Common myeloid progenitor, CD34-positive (primary cell): ENCODE data around the gene MCRS1.

ENCODE experiments used
- CTCF ChIA-PET: fragments of 350-600 bp; sonication (Branson Sonifier 250); formaldehyde crosslinking; loops from one replicate; lab custom pipeline; 2021; ENCODE audit warnings: antibody characterized with exemption; lab: Charles Lee
- POLR2A ChIA-PET: fragments of 350-600 bp; sonication (Branson Sonifier 250); formaldehyde crosslinking; loops from one replicate; lab custom pipeline; 2021; ENCODE audit warnings: antibody characterized with exemption; lab: Charles Lee
- DNase-seq, 3 donors: peaks; one replicate each; pipeline versions ENCODE4 v3.0.0 to v3.0.0-alpha.2; 2013
- H3K27ac ChIP-seq, 2 experiments: 1 replicate in 1 of 2; 2 replicates in 1 of 2; pipeline ENCODE4 v1.7.0; 2013; ENCODE audit warnings: inconsistent platforms in 2 of 2, low read length in 2 of 2, mild to moderate bottlenecking in 2 of 2, low read depth in 1 of 2, moderate library complexity in 1 of 2; ENCODE audit not compliant: severe bottlenecking in 2 of 2, insufficient read depth in 1 of 2, poor library complexity in 1 of 2
- H3K27me3 ChIP-seq, 5 experiments: replicated peaks in 2 of 5; 1 replicate in 3 of 5; 2 replicates in 2 of 5; pipeline versions ENCODE4 v1.6.1 to v1.7.0; 2013; ENCODE audit warnings: low read length in 4 of 5, mild to moderate bottlenecking in 2 of 5, moderate library complexity in 2 of 5, inconsistent platforms in 1 of 5; ENCODE audit not compliant: insufficient read depth in 5 of 5, control insufficient read depth in 4 of 5
- H3K36me3 ChIP-seq, 4 experiments: 1 replicate in 2 of 4; 2 replicates in 2 of 4; pipeline versions ENCODE4 v1.6.1 to v1.7.0; 2013; ENCODE audit warnings: low read length in 3 of 4, control low read depth in 1 of 4, mild to moderate bottlenecking in 1 of 4; ENCODE audit not compliant: control insufficient read depth in 4 of 4, insufficient read depth in 4 of 4
- H3K4me1 ChIP-seq, 4 experiments: 1 replicate in 3 of 4; 2 replicates in 1 of 4; pipeline versions ENCODE4 v1.6.1 to v1.7.1; 2013; ENCODE audit warnings: low read length in 3 of 4, mild to moderate bottlenecking in 3 of 4, control low read depth in 1 of 4, inconsistent platforms in 1 of 4, moderate library complexity in 1 of 4; ENCODE audit not compliant: control insufficient read depth in 4 of 4, insufficient read depth in 4 of 4; ENCODE audit errors: control extremely low read depth in 1 of 4
- H3K4me3 ChIP-seq, 7 experiments: 1 replicate in 4 of 7; 2 replicates in 3 of 7; pipeline versions ENCODE4 v1.5.1 to v1.7.0; 2013; ENCODE audit warnings: mild to moderate bottlenecking in 7 of 7, low read length in 6 of 7, moderate library complexity in 6 of 7, inconsistent platforms in 2 of 7, low read depth in 2 of 7, control low read depth in 1 of 7; ENCODE audit not compliant: insufficient read depth in 4 of 7, control insufficient read depth in 1 of 7; ENCODE audit errors: extremely low read depth in 1 of 7
- H3K9me3 ChIP-seq, 5 experiments: 1 replicate in 4 of 5; 2 replicates in 1 of 5; pipeline versions ENCODE4 v1.6.1 to v1.7.1; 2013; ENCODE audit warnings: low read length in 4 of 5, mild to moderate bottlenecking in 2 of 5, inconsistent platforms in 1 of 5, low read depth in 1 of 5, moderate library complexity in 1 of 5; ENCODE audit not compliant: control insufficient read depth in 4 of 5, insufficient read depth in 2 of 5; ENCODE audit errors: control extremely low read depth in 1 of 5
- WGBS: methylation state at CpG from one replicate; pipeline ENCODE4 v1.1.5; 2013; ENCODE audit not compliant: insufficient coverage; 5-methylcytosine and 5-hydroxymethylcytosine counted together

Gene MCRS1

DNA sequence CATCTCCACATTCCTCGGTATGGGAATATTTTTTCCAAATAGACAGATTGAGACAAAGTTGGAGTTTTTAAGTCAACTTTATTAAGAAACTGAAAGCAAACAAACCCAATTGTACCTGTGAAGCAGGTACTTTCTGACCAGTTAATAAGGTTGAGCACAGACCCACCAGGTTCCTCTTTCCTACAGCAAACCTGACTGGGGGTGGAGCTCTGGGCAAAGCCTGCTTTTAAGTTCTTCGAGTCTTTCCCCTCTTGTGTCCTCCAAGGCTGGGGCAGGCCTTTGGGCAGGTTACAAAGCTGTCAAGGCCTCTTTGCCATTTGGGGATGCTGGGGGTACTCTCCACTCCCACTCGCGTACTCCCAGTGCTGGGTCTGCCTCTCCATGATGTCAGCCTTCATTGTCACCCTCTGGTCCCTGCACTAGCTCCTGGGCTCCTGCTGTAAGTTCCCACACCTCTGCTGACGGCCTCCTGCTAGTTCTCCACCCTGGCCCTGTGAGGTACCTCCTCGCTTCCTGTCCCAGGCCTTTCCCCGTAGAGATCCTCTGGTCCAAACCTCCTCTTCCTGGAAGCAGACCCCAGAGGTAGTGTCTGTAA lies 25.9 kb downstream of the MCRS1 start:
- Histone ChIP-seq H3K9me3 (no peaks in the 10 kb centered on the region), H3K27ac (no peak overlapping the region), H3K4me1 (peaks cover 0 to 25% (median 21%) of the 10 kb centered on the region in 4 experiments), H3K27me3 (peaks cover 0 to 72% (median 46%) of the 10 kb centered on the region in 5 experiments), H3K36me3 (no peaks in the 10 kb centered on the region), H3K4me3 (no peak overlapping the region)
- CTCF ChIA-PET: interaction anchor here (1.3 to 1.7 kb wide), 3 partner anchors 9 to 12 kb away, joined by 3 to 9 read pairs (median 3); no protein-coding TSS in a partner anchor
- DNase-seq: peak in 2 of 3 donors; percentile 29 to 30
- WGBS: 80% methylated on average over 7 of the region's 7 CpGs
- POLR2A ChIA-PET: interaction anchor here (0.8 kb wide), 1 partner anchor 10 kb away, joined by 3 read pairs; no protein-coding TSS in a partner anchor

- H3K27me3 ChIP-seq: peaks cover 3 to 76% (median 44%) of the 10 kb centered on the region in 5 experiments
- 93% methylated on average over 9 of the region's 18 CpGs for WGBS
- H3K27ac ChIP-seq: no peak overlapping the region
- ChIA-PET POLR2A (no interaction called here), CTCF (interaction anchor here (0.8 to 1.7 kb wide), 3 partner anchors 9 to 13 kb away, joined by 3 to 9 read pairs (median 3); no protein-coding TSS in a partner anchor)
- no peak for DNase-seq
- H3K9me3 ChIP-seq: no peaks in the 10 kb centered on the region
- no peak overlapping the region for H3K4me3 ChIP-seq
- no peaks in the 10 kb centered on the region for H3K36me3 ChIP-seq
- H3K4me1 ChIP-seq: peaks cover 2 to 30% (median 22%) of the 10 kb centered on the region in 4 experiments
These were observed 26.6 kb downstream of the MCRS1 start for GRCh38 chr12:49541140-49541861.

DNA sequence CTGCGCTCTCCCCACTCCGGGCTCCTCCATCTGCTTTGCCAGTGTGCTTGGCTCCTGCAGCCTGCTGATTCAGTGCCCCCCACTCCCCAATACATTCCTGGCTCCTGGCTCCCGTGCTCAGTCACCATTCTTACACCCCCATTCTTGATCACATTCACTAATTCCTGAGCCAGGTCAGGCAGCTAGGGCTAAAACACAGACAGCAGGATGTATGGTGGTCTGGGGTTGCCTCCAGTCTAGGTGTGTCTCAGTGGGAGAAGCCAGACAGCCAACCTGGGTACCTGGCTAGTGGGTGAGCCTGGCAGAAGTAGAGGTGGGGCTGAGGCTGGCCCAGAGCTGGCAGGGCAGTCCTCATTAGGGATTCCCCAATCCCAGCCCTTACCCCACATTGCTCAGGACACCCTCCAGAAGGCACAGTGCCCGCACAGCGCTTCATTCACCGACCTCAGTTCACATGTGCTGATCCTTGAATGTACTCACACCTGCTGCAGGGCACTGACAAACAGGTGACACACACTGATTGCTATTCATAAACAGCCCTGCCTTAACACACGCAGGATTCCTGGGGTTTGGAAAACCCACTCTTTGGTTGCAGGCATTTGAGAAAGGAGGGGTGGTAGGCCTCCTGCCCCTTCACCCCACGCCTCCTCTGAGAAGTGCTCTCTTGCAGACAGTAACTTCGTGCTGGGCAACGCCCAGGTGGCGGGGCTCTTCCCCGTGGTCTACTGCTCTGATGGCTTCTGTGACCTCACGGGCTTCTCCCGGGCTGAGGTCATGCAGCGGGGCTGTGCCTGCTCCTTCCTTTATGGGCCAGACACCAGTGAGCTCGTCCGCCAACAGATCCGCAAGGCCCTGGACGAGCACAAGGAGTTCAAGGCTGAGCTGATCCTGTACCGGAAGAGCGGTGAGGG lies 27.5 kb downstream of the MCRS1 start:
- Histone ChIP-seq H3K9me3 (no peaks in the 10 kb centered on the region), H3K4me3 (no peak overlapping the region), H3K36me3 (no peaks in the 10 kb centered on the region), H3K4me1 (peaks cover 5 to 32% (median 26%) of the 10 kb centered on the region in 4 experiments), H3K27ac (no peak overlapping the region), H3K27me3 (peaks cover 3 to 77% (median 45%) of the 10 kb centered on the region in 5 experiments)
- 94% methylated on average over 19 of the region's 21 CpGs for WGBS
- POLR2A ChIA-PET: no interaction called here
- CTCF ChIA-PET: interaction anchor here (0.8 to 1.1 kb wide), 2 partner anchors 12 to 13 kb away, joined by 3 read pairs; no protein-coding TSS in a partner anchor
- no peak for DNase-seq

DNA sequence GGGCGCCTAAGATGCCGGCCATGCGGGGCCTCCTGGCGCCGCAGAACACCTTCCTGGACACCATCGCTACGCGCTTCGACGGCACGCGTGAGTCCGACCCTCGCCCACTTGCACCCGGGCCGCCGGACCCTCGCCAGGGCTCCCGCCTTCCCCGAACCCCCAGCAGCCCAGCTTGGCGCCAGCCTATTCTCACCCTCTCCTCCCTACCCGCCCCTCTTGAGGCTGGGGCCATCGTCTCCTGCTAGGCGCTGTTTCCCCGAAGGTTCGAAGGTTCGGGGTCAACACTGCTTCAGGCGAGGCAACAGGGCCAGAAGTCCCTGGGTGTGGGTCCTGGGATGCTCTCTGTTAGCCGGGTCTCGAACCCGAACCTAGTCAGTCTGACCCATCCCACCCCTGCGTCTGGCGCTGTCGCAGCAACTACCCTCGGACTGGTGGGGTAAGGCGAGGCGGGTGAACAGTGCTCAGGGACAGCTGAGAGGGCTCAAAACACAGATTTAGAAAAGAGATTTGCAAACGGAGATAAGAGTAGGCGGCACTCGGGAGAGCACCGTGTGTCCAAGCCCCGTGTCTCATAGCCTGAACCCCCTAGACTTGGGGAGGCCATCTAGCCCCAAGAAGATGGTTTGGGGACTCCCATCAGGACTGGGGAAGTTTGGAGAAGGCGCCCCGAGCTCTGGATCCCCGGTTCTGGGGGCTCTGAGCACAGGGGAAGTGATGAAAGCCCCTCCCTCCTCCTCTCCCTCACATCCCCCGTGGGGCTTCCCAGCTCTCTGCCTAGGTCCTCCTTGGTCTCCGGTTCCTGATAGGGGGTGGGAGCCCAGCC lies 28.3 kb downstream of the MCRS1 start:
- ChIA-PET CTCF (interaction anchor here (1.1 to 1.6 kb wide), 3 partner anchors 13 to 243 kb away, joined by 3 read pairs; no protein-coding TSS in a partner anchor), POLR2A (interaction anchor here (0.6 kb wide), 1 partner anchor 19 kb away, joined by 4 read pairs; no protein-coding TSS in a partner anchor)
- Histone ChIP-seq H3K4me1 (peaks cover 5 to 32% (median 26%) of the 10 kb centered on the region in 4 experiments), H3K36me3 (no peaks in the 10 kb centered on the region), H3K27me3 (peaks cover 3 to 79% (median 49%) of the 10 kb centered on the region in 5 experiments), H3K27ac (no peak overlapping the region), H3K4me3 (peak overlapping the region in 2 of 7 experiments; percentile 36 to 68), H3K9me3 (no peaks in the 10 kb centered on the region)
- 15% methylated on average over 31 of the region's 47 CpGs for WGBS
- no peak for DNase-seq

DNA sequence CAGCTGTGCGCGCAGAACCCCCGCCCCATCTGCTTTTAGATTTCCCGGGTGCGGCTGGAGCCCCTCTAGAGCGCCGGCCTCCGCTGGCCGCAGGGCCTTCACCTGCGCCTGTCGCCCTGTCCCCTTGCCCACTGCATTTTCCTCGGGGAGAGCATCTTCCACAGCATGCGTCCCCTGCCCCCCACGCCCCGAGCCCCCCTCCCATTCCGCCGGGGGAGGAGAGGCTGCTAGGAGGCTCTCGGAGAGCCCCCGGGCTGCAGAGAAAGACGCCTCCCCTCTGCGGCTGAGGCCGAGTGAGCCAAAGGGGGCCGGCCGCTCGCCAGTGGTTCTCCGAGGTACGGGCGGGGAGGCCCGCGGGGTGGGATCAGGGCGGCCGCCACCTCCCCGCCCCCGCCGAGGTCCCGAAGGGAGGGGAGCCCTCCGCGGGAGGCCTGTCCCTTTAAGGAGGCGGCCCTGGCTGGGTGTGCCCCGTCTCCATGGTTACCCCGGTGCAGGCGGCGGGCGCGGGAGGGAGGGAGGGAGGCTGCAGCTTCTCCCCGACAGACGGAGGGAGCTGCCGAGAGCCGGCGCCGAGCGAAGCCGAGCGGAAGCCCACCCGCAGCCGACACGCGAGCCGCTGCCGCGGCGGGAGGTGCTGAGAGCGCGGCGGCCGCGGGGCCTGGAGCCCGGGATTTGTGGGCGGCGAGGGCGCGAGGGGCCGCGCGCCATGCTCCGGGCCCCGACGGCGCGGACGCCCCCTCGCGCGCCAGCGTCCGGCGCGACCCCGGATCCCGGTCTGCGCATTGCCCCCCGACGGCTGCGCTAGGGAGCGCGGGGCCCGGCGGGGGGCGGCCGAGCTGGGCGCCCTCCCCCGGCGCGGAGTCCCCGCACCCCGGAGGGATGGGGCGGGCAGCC lies 29.2 kb downstream of the MCRS1 start, which contains the start of gene KCNH3:
Gene KCNH3, plus strand, starts transcription at position 521 of the 894 bp plus-strand sequence. CDS start 387 bp downstream, outside the sequence.
- WGBS: 1% methylated on average over 53 of the region's 107 CpGs
- peak; percentile 86 to 94 (median 91) for DNase-seq
- Histone ChIP-seq H3K27me3 (peaks cover 3 to 74% (median 44%) of the 10 kb centered on the region in 5 experiments), H3K36me3 (no peaks in the 10 kb centered on the region), H3K9me3 (no peaks in the 10 kb centered on the region), H3K4me1 (peaks cover 5 to 32% (median 26%) of the 10 kb centered on the region in 4 experiments), H3K4me3 (peak within 1 kb of the TSS in 6 of 7 experiments; percentile 32 to 68 (median 56)), H3K27ac (no peak within 1 kb of the TSS)
- CTCF ChIA-PET: interaction anchor here (0.6 to 1.6 kb wide), 6 partner anchors 10 to 249 kb away, joined by 3 to 6 read pairs (median 3); no protein-coding TSS in a partner anchor
- POLR2A ChIA-PET: no interaction called here
